HG03066 (cell line): ENCODE measurements around the gene GINS2.

Source experiments
- ATAC-seq: cut with Tn5 transposase; IDR thresholded peaks from one replicate; pipeline ENCODE4 v1.9.1; 2021; ENCODE audit warnings: low read depth; ENCODE audit not compliant: unreplicated experiment

GINS2 gene

GRCh38 chr16:85629853-85630252 lies 58.9 kb downstream of the GINS2 start:
- ATAC-seq, result no peak

- no peak for ATAC-seq
Measured at GRCh38 chr16:85629326-85629725, 59.4 kb downstream of the GINS2 start.

- no peak for ATAC-seq
Measured at GRCh38 chr16:85628645-85629044, 60.1 kb downstream of the GINS2 start.

GRCh38 chr16:85628265-85628556 lies 60.5 kb downstream of the GINS2 start:
- ATAC-seq, result no peak

- ATAC-seq, result no peak
Measured at GRCh38 chr16:85627526-85628264, 61.1 kb downstream of the GINS2 start.

- no peak for ATAC-seq
Measured at GRCh38 chr16:85627089-85627488, 61.7 kb downstream of the GINS2 start.
